GM19395 (cell line): Measurements from ENCODE around the gene FTHL17.

ENCODE experiments used
- ATAC-seq: cut with Tn5 transposase; IDR thresholded peaks from one replicate; pipeline ENCODE4 v1.9.1; 2021; ENCODE audit warnings: mild to moderate bottlenecking, moderate library complexity; ENCODE audit not compliant: unreplicated experiment

FTHL17 gene

DNA sequence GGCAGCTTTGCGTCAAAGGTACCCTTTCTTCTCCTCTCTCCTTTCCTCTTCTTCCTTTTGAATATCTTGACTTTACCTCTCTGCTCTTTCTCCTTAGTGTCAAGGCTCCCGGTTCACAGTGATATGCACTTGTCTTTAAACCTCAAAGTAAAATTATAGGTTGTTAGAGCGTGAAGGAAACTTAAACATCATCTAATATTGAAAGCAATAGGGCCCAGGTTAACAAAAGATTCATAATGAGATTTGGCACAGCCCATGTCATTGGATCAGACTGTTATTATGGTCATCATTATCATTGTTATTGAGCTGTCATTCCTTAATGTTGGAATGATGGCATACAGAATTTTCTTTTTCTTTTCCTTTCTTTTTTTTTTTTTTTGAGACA lies 32.5 kb downstream of the FTHL17 start:
- ATAC-seq: peak; percentile 11

- ATAC-seq: peak; percentile 75
Observed at GRCh38 chrX:31038575-31039326, 33.1 kb downstream of the FTHL17 start.

GRCh38 chrX:31036895-31037294 lies 34.9 kb downstream of the FTHL17 start:
- peak; percentile 95 for ATAC-seq

DNA sequence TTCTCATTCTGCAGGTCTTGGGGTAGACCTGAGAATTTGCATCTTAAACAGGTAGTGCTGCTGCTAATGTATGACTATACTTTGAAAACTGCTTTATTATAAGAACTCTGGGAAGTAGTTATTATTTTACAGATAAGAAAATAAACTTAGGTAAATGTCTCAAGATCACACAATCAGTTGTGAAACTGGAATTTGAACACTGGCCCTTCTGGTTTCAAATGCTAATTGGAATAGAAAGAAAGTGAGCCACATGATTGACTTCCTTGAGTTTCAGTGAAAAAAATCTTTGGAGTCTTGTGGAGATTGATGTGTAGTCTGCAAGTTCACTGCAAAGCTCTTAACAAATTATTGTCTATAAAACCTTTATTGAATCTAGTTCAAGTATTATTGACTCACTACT lies 44.5 kb downstream of the FTHL17 start:
- no peak for ATAC-seq

GRCh38 chrX:31024866-31025265 lies 47.0 kb downstream of the FTHL17 start:
- no peak for ATAC-seq

- ATAC-seq: no peak
Observed at GRCh38 chrX:31021537-31021936, 50.3 kb downstream of the FTHL17 start.
